MM.1S (cell line): ENCODE data around the gene RASA1.

Experiments
- DNase-seq: peaks from one replicate; pipeline ENCODE4 v3.0.0-alpha.2; 2015
- H2AFZ ChIP-seq: fragments of 300-600 bp; sonication (generic); 2 replicates; pipeline ENCODE4 v1.6.0; 2016; ENCODE audit warnings: antibody characterized with exemption, low read length
- H3F3A ChIP-seq: fragments of 300-600 bp; sonication (generic); 2 replicates; pipeline ENCODE4 v1.6.1; 2016; ENCODE audit warnings: mild to moderate bottlenecking, antibody characterized with exemption, low read length, moderate library complexity, mixed read lengths; ENCODE audit not compliant: insufficient read depth
- H3K27ac ChIP-seq: fragments of 300-600 bp; sonication (generic); 2 replicates; pipeline ENCODE4 v1.5.1; 2016; ENCODE audit warnings: mild to moderate bottlenecking, low read length
- H3K27me3 ChIP-seq: fragments of 300-600 bp; sonication (generic); replicated peaks from 2 replicates; pipeline ENCODE4 v1.6.0; 2016; ENCODE audit warnings: low read length; ENCODE audit not compliant: insufficient read depth
- H3K36me3 ChIP-seq: fragments of 300-600 bp; sonication (generic); replicated peaks from 2 replicates; pipeline ENCODE4 v1.6.1; 2016; ENCODE audit warnings: mild to moderate bottlenecking, low read length, mixed read lengths; ENCODE audit not compliant: insufficient read depth
- H3K4me1 ChIP-seq: fragments of 300-600 bp; sonication (generic); 2 replicates; pipeline ENCODE4 v1.6.1; 2016; ENCODE audit warnings: low read length, mixed read lengths
- H3K4me2 ChIP-seq: fragments of 300-600 bp; sonication (generic); 2 replicates; pipeline ENCODE4 v1.6.0; 2016; ENCODE audit warnings: low read depth, low read length
- H3K4me3 ChIP-seq: fragments of 300-600 bp; sonication (generic); 2 replicates; pipeline ENCODE4 v1.5.1; 2016; ENCODE audit warnings: low read length, mixed read lengths
- H3K79me2 ChIP-seq: fragments of 300-600 bp; sonication (generic); 2 replicates; pipeline ENCODE4 v1.6.1; 2016; ENCODE audit warnings: mixed run types, low read length, mixed read lengths
- H3K9ac ChIP-seq: fragments of 300-600 bp; sonication (generic); 2 replicates; pipeline ENCODE4 v1.6.1; 2016; ENCODE audit warnings: low read length, mixed read lengths
- H3K9me2 ChIP-seq: fragments of 300-600 bp; sonication (generic); replicated peaks from 2 replicates; pipeline ENCODE4 v1.6.1; 2016; ENCODE audit warnings: mild to moderate bottlenecking, low read length, mixed read lengths; ENCODE audit not compliant: insufficient read depth
- H3K9me3 ChIP-seq: fragments of 300-600 bp; sonication (generic); replicated peaks from 2 replicates; pipeline ENCODE4 v1.6.1; 2016; ENCODE audit warnings: mild to moderate bottlenecking, low read length, mixed read lengths; ENCODE audit not compliant: insufficient read depth
- H4K20me1 ChIP-seq: fragments of 300-600 bp; sonication (generic); 2 replicates; pipeline ENCODE4 v1.6.1; 2016; ENCODE audit warnings: mild to moderate bottlenecking, low read length, moderate library complexity, mixed read lengths; ENCODE audit not compliant: insufficient read depth
- CTCF ChIP-seq: fragments of 300-600 bp; sonication (generic); IDR thresholded peaks from 2 replicates; pipeline ENCODE4 v1.5.1; 2016; ENCODE audit warnings: antibody characterized with exemption, low read length, mixed read lengths
- EZH2 ChIP-seq: fragments of 300-600 bp; sonication (generic); optimal IDR thresholded peaks from 2 replicates; pipeline ENCODE3; 2017; ENCODE audit warnings: low read depth, mild to moderate bottlenecking, antibody characterized with exemption, low read length, mixed read lengths
- EZH2phosphoT487 ChIP-seq: fragments of 300-600 bp; sonication (generic); IDR thresholded peaks from 2 replicates; pipeline ENCODE4 v1.6.1; 2018; ENCODE audit warnings: antibody characterized with exemption, low read length

Gene RASA1

GRCh38 chr5:87392801-87393200 is 125.1 kb downstream of the RASA1 start:
- Histone ChIP-seq H3K4me2 (no peak overlapping the region), H3K4me1 (peaks cover 27% of the 10 kb centered on the region), H3K4me3 (no peak overlapping the region), H3K79me2 (peaks cover 64% of the 10 kb centered on the region), H3K9me2 (no peaks in the 10 kb centered on the region), H3F3A (peaks cover 19% of the 10 kb centered on the region), H2AFZ (no peak overlapping the region), H3K36me3 (peaks cover 41% of the 10 kb centered on the region), H3K27me3 (no peaks in the 10 kb centered on the region), H3K9me3 (no peaks in the 10 kb centered on the region), H3K9ac (no peak overlapping the region), H4K20me1 (peaks cover 7% of the 10 kb centered on the region; the same call in 1 of the 2 replicates), H3K27ac (no peak overlapping the region)
- TF ChIP-seq EZH2 (no peak), CTCF (no peak), EZH2phosphoT487 (no peak)
- no peak for DNase-seq

- no peak overlapping the region for H3K4me3 ChIP-seq
- peaks cover 7% of the 10 kb centered on the region; the same call in 1 of the 2 replicates for H4K20me1 ChIP-seq
- no peak overlapping the region for H3K27ac ChIP-seq
- no peaks in the 10 kb centered on the region for H3K27me3 ChIP-seq
- H3K36me3 ChIP-seq = peaks cover 46% of the 10 kb centered on the region
- H3F3A ChIP-seq = peaks cover 19% of the 10 kb centered on the region
- no peaks in the 10 kb centered on the region for H3K9me2 ChIP-seq
- H3K79me2 ChIP-seq = peaks cover 64% of the 10 kb centered on the region
- H2AFZ ChIP-seq = no peak overlapping the region
- H3K9me3 ChIP-seq = no peaks in the 10 kb centered on the region
- no peak overlapping the region for H3K4me2 ChIP-seq
- peaks cover 27% of the 10 kb centered on the region for H3K4me1 ChIP-seq
- TF ChIP-seq EZH2phosphoT487 = no peak
- TF ChIP-seq CTCF = no peak
- TF ChIP-seq EZH2 = no peak
- H3K9ac ChIP-seq = no peak overlapping the region
- no peak for DNase-seq
Observed at GRCh38 chr5:87393331-87393730, 125.6 kb downstream of the RASA1 start.

GRCh38 chr5:87394411-87395165 is 126.9 kb downstream of the RASA1 start:
- Histone ChIP-seq H3K9me3 (no peaks in the 10 kb centered on the region), H3K36me3 (peaks cover 50% of the 10 kb centered on the region), H3K79me2 (peaks cover 58% of the 10 kb centered on the region), H2AFZ (no peak overlapping the region), H3K27ac (no peak overlapping the region), H4K20me1 (peaks cover 3% of the 10 kb centered on the region; the same call in 1 of the 2 replicates), H3K4me1 (peaks cover 23% of the 10 kb centered on the region), H3K9ac (no peak overlapping the region), H3K27me3 (no peaks in the 10 kb centered on the region), H3K4me2 (no peak overlapping the region), H3K9me2 (no peaks in the 10 kb centered on the region), H3K4me3 (no peak overlapping the region), H3F3A (peaks cover 15% of the 10 kb centered on the region)
- TF ChIP-seq CTCF (no peak), EZH2phosphoT487 (no peak), EZH2 (no peak)
- no peak for DNase-seq
